H9 (cell line): ENCODE measurements around the gene AFAP1. TPM values are rescaled to one million over a fixed set of nuclear protein-coding genes. Genes with fewer than 3 reads are reported as not detected.

ENCODE experiments used
- DNase-seq: peaks from one replicate; pipeline ENCODE4 v3.0.0-alpha.2; 2017
- H2AFZ ChIP-seq: one replicate; pipeline ENCODE4 v1.6.1; 2013; ENCODE audit warnings: mild to moderate bottlenecking, low read length, control low read depth, moderate library complexity
- H2AK5ac ChIP-seq: 2 replicates; pipeline ENCODE4 v1.6.1; 2013; ENCODE audit warnings: low read length, control low read depth, mixed read lengths; ENCODE audit not compliant: insufficient read length
- H2BK120ac ChIP-seq: one replicate; pipeline ENCODE4 v1.6.1; 2013; ENCODE audit warnings: low read depth, mild to moderate bottlenecking, low read length, control low read depth, inconsistent platforms; ENCODE audit not compliant: poor library complexity, severe bottlenecking
- H2BK12ac ChIP-seq: 2 replicates; pipeline ENCODE4 v1.6.1; 2013; ENCODE audit warnings: low read length, control low read depth, mixed read lengths, low read depth; ENCODE audit not compliant: insufficient read length
- H2BK15ac ChIP-seq: 2 replicates; pipeline ENCODE4 v1.6.1; 2013; ENCODE audit warnings: low read depth, low read length, control low read depth
- H2BK20ac ChIP-seq: one replicate; pipeline ENCODE4 v1.6.1; 2013; ENCODE audit warnings: low read depth, mild to moderate bottlenecking, low read length, control low read depth, inconsistent platforms; ENCODE audit not compliant: poor library complexity, severe bottlenecking
- H2BK5ac ChIP-seq: 2 replicates; pipeline ENCODE4 v1.6.1; 2013; ENCODE audit warnings: low read length, control low read depth, mixed read lengths; ENCODE audit not compliant: insufficient read length
- H3K14ac ChIP-seq: 2 replicates; pipeline ENCODE4 v1.6.1; 2013; ENCODE audit warnings: low read length, control low read depth; ENCODE audit not compliant: insufficient read depth
- H3K18ac ChIP-seq: 2 replicates; pipeline ENCODE4 v1.6.1; 2013; ENCODE audit warnings: low read depth, mild to moderate bottlenecking, mixed read lengths, low read length, control low read depth; ENCODE audit not compliant: insufficient read length
- H3K23ac ChIP-seq: 2 replicates; pipeline ENCODE4 v1.6.1; 2013; ENCODE audit warnings: low read length, control low read depth, mixed read lengths, low read depth; ENCODE audit not compliant: insufficient read length
- H3K23me2 ChIP-seq: 2 replicates; pipeline ENCODE4 v1.6.1; 2013; ENCODE audit warnings: low read depth, mild to moderate bottlenecking, mixed read lengths, low read length, control low read depth; ENCODE audit not compliant: insufficient read length, poor library complexity, severe bottlenecking
- H3K27ac ChIP-seq: 2 replicates; pipeline ENCODE4 v1.5.1; 2013; ENCODE audit warnings: low read length, control low read depth, mixed read lengths, low read depth; ENCODE audit not compliant: insufficient read length
- H3K27me3 ChIP-seq: 2 replicates; pipeline ENCODE4 v1.6.1; 2013; ENCODE audit warnings: low read length, control low read depth, inconsistent platforms; ENCODE audit not compliant: insufficient read depth
- H3K4ac ChIP-seq: 2 replicates; pipeline ENCODE4 v1.6.1; 2013; ENCODE audit warnings: low read depth, mild to moderate bottlenecking, control low read depth, inconsistent platforms, low read length, moderate library complexity
- H3K4me1 ChIP-seq: 2 replicates; pipeline ENCODE4 v1.6.1; 2013; ENCODE audit warnings: low read length, control low read depth, inconsistent platforms; ENCODE audit not compliant: insufficient read depth
- H3K4me2 ChIP-seq: 2 replicates; pipeline ENCODE4 v1.6.1; 2013; ENCODE audit warnings: low read length, control low read depth, mixed read lengths; ENCODE audit not compliant: insufficient read length, insufficient read depth
- H3K56ac ChIP-seq: 2 replicates; pipeline ENCODE4 v1.6.1; 2013; ENCODE audit warnings: low read depth, mild to moderate bottlenecking, mixed read lengths, low read length, control low read depth; ENCODE audit not compliant: insufficient read length
- H3K79me1 ChIP-seq: 2 replicates; pipeline ENCODE4 v1.6.1; 2013; ENCODE audit warnings: low read depth, mild to moderate bottlenecking, moderate library complexity, low read length, control low read depth, inconsistent platforms; ENCODE audit not compliant: insufficient read depth, poor library complexity, severe bottlenecking
- H3K79me2 ChIP-seq: 2 replicates; pipeline ENCODE4 v1.6.1; 2013; ENCODE audit warnings: low read length, control low read depth, inconsistent platforms; ENCODE audit not compliant: insufficient read depth
- H3K9ac ChIP-seq: 2 replicates; pipeline ENCODE4 v1.6.1; 2013; ENCODE audit warnings: low read length, control low read depth, mixed read lengths; ENCODE audit not compliant: insufficient read length; ENCODE audit errors: extremely low read depth
- H3K9me3 ChIP-seq: one replicate; pipeline ENCODE4 v1.6.1; 2013; ENCODE audit warnings: low read depth, low read length, inconsistent platforms; ENCODE audit not compliant: control insufficient read depth
- H3T11ph ChIP-seq: one replicate; pipeline ENCODE4 v1.6.1; 2013; ENCODE audit warnings: mild to moderate bottlenecking, low read length, control low read depth, inconsistent platforms
- H4K20me1 ChIP-seq: one replicate; pipeline ENCODE4 v1.6.1; 2013; ENCODE audit not compliant: control insufficient read depth, insufficient read length, insufficient read depth
- H4K5ac ChIP-seq: 2 replicates; pipeline ENCODE4 v1.6.1; 2013; ENCODE audit warnings: low read depth, mild to moderate bottlenecking, mixed read lengths, low read length, control low read depth; ENCODE audit not compliant: insufficient read length
- H4K8ac ChIP-seq: replicated peaks from 2 replicates; pipeline ENCODE4 v1.6.1; 2013; ENCODE audit warnings: low read length, control low read depth, mixed read lengths, low read depth; ENCODE audit not compliant: insufficient read length
- H4K91ac ChIP-seq: 2 replicates; pipeline ENCODE4 v1.6.1; 2013; ENCODE audit warnings: low read depth, mild to moderate bottlenecking, moderate library complexity, mixed read lengths, low read length, control low read depth; ENCODE audit not compliant: insufficient read length
- H3K27ac Mint-ChIP-seq, 3 experiments: 2 replicates in 2 of 3; 3 replicates in 1 of 3; pipeline ENCODE4 v1.8.0; 2020 to 2021; ENCODE audit warnings: mixed read lengths in 3 of 3, mild to moderate bottlenecking in 1 of 3, moderate library complexity in 1 of 3
- H3K27me3 Mint-ChIP-seq: 2 replicates; pipeline ENCODE4 v1.8.0; 2021; ENCODE audit warnings: low read depth, mild to moderate bottlenecking, moderate library complexity, mixed read lengths
- H3K36me3 Mint-ChIP-seq, 3 experiments: 2 replicates in 2 of 3; 3 replicates in 1 of 3; pipeline ENCODE4 v1.8.0; 2020 to 2021; ENCODE audit warnings: low read depth in 3 of 3, mixed read lengths in 3 of 3; ENCODE audit not compliant: insufficient read depth in 1 of 3
- H3K4me1 Mint-ChIP-seq, 2 experiments: 2 replicates each; pipeline ENCODE4 v1.8.0; 2020; ENCODE audit warnings: mixed read lengths in 2 of 2
- H3K4me3 Mint-ChIP-seq, 2 experiments: 2 replicates in 1 of 2; 3 replicates in 1 of 2; pipeline ENCODE4 v1.8.0; 2020 to 2021; ENCODE audit warnings: mild to moderate bottlenecking in 2 of 2, mixed read lengths in 2 of 2, moderate library complexity in 1 of 2
- H3K9me3 Mint-ChIP-seq, 2 experiments: 2 replicates in 1 of 2; 3 replicates in 1 of 2; pipeline ENCODE4 v1.8.0; 2020; ENCODE audit warnings: mild to moderate bottlenecking in 2 of 2, mixed read lengths in 2 of 2, moderate library complexity in 1 of 2
- WGBS: extraction: QIAGEN DNeasy Blood & Tissue Kit; methylation state at CpG from one replicate; pipeline ENCODE4 v1.1.7; 2013; ENCODE audit warnings: missing lambda C conversion rate, low lambda C conversion rate, mixed read lengths; ENCODE audit not compliant: insufficient read length; ENCODE audit errors: extremely low coverage; 5-methylcytosine and 5-hydroxymethylcytosine counted together
- total RNA-seq: library from RNA; stranded (reverse); gene quantifications from 2 replicates; pipeline ENCODE4 v1.2.1, GENCODE V29; 2021
- TF ChIP-seq, protein P1 (sequence below): fragments of 200-600 bp; sonication (generic); conservative IDR thresholded peaks from 3 replicates; pipeline ENCODE4 v1.8.0; 2021; ENCODE audit warnings: antibody characterized with exemption, mild to moderate bottlenecking

The AFAP1 gene
- total RNA-seq, 1 experiment from 2014 or later = 6.5 TPM

DNA sequence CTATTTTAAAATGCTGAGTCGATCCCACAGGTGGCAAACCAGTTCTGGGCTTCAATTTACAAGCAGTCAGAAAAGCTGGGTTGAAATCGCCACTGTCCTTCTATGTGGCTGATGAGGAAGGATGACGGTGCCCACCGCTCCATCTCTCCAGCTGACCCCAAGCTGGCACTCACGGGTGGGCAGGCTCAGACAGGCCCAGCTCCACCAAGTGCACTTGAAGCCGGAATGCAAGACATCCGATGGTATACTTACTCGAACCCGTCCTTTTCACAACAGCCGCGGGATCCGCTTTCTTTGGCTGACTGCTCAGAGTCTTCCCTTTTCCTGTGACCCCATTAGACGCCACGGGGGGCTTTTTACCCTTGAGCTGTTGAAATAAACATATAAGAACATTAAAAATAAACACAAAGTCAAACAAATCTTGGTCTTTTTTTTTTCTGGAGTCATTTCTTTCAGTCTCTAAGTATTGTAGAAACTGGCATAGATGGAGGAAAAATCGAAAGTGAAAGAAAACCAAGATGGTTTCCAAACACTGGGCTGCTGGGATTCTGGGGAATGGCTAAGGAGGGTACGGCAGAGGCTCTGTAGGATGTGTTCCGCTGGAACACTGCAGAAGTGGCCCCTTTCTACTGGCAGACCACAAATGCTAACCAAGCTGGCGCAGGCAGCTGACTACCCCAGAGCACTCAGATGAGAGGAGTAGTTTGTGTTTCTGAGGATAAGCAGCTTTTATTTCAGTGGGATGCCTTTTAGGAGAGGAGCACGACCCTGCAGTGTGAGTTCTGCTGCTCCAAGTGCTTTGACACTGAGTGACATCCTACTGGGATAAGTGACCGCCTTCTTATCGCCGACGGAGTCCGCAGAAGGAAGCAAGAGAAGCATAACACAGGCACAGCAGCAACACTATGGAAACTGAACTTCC lies 160.9 kb downstream of the AFAP1 start:
- H2BK120ac ChIP-seq = no peak overlapping the region
- H2BK15ac ChIP-seq = no peak overlapping the region
- Mint-ChIP-seq H3K27me3 (no peaks in the 10 kb centered on the region), H3K36me3 (peaks cover 6 to 29% (median 24%) of the 10 kb centered on the region in 3 experiments), H3K4me3 (no peak overlapping the region), H3K27ac (peak overlapping the region in 1 of 3 experiments; percentile 73; a peak in 2 of 7 replicates), H3K4me1 (peaks cover 10 to 12% of the 10 kb centered on the region in 2 experiments), H3K9me3 (no peaks in the 10 kb centered on the region)
- H3K4ac ChIP-seq = no peak overlapping the region
- no peak overlapping the region for H4K8ac ChIP-seq
- H2AK5ac ChIP-seq = no peak overlapping the region
- H3K56ac ChIP-seq = no peak overlapping the region
- no peak overlapping the region for H2AFZ ChIP-seq
- H3K27ac ChIP-seq = no peak overlapping the region
- H3K23me2 ChIP-seq = no peaks in the 10 kb centered on the region
- no peaks in the 10 kb centered on the region for H3K79me1 ChIP-seq
- H3K9me3 ChIP-seq = no peaks in the 10 kb centered on the region
- no CpG with 5 or more reads among the region's 24 CpGs for WGBS
- no peak overlapping the region for H3T11ph ChIP-seq
- H3K27me3 ChIP-seq = no peaks in the 10 kb centered on the region
- no peaks in the 10 kb centered on the region for H3K79me2 ChIP-seq
- H2BK12ac ChIP-seq = no peak overlapping the region
- no peak overlapping the region for H3K4me2 ChIP-seq
- H4K91ac ChIP-seq = no peak overlapping the region
- no peak for DNase-seq
- no peak overlapping the region for H2BK20ac ChIP-seq
- no peak overlapping the region for H3K9ac ChIP-seq
- no peak overlapping the region for H3K23ac ChIP-seq
- no peak overlapping the region for H4K5ac ChIP-seq
- no peak overlapping the region for H3K14ac ChIP-seq
- TF ChIP-seq, protein P1, sequence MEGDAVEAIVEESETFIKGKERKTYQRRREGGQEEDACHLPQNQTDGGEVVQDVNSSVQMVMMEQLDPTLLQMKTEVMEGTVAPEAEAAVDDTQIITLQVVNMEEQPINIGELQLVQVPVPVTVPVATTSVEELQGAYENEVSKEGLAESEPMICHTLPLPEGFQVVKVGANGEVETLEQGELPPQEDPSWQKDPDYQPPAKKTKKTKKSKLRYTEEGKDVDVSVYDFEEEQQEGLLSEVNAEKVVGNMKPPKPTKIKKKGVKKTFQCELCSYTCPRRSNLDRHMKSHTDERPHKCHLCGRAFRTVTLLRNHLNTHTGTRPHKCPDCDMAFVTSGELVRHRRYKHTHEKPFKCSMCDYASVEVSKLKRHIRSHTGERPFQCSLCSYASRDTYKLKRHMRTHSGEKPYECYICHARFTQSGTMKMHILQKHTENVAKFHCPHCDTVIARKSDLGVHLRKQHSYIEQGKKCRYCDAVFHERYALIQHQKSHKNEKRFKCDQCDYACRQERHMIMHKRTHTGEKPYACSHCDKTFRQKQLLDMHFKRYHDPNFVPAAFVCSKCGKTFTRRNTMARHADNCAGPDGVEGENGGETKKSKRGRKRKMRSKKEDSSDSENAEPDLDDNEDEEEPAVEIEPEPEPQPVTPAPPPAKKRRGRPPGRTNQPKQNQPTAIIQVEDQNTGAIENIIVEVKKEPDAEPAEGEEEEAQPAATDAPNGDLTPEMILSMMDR = no peak
- no peaks in the 10 kb centered on the region for H3K4me1 ChIP-seq
- no peaks in the 10 kb centered on the region for H4K20me1 ChIP-seq
- H3K18ac ChIP-seq = no peak overlapping the region
- no peak overlapping the region for H2BK5ac ChIP-seq
